SU-DHL-6 (cell line): Measurements from ENCODE around the gene ZNF74.

Source experiments
- H2AFZ ChIP-seq: fragments of 200-600 bp; sonication (generic); 2 replicates; pipeline ENCODE4 v1.6.1; 2014; ENCODE audit warnings: low read depth, mild to moderate bottlenecking, moderate library complexity, mixed read lengths, antibody characterized with exemption, low read length; ENCODE audit not compliant: severe bottlenecking
- H3F3A ChIP-seq: fragments of 200-600 bp; shearing (Covaris generic); 2 replicates; pipeline ENCODE4 v1.6.0; 2016; ENCODE audit warnings: antibody characterized with exemption, mild to moderate bottlenecking; ENCODE audit not compliant: insufficient read depth
- H3K27ac ChIP-seq: fragments of 200-600 bp; sonication (generic); 2 replicates; pipeline ENCODE4 v1.5.1; 2016; ENCODE audit warnings: low read depth, mild to moderate bottlenecking, low read length, moderate library complexity, mixed read lengths
- H3K27me3 ChIP-seq: fragments of 200-600 bp; sonication (generic), shearing (Covaris generic); 2 replicates; pipeline ENCODE4 v1.6.0; 2014; ENCODE audit warnings: mild to moderate bottlenecking, low read length
- H3K36me3 ChIP-seq: fragments of 200-600 bp; sonication (generic); 2 replicates; pipeline ENCODE4 v1.6.1; 2014; ENCODE audit warnings: mild to moderate bottlenecking, low read length, mixed read lengths
- H3K4me2 ChIP-seq: fragments of 300-600, 200-600 bp; shearing (Covaris generic), sonication (generic); 2 replicates; pipeline ENCODE4 v1.6.0; 2014; ENCODE audit warnings: low read length, low read depth, mild to moderate bottlenecking; ENCODE audit not compliant: poor library complexity, severe bottlenecking
- H3K4me3 ChIP-seq: fragments of 200-600 bp; sonication (generic); 2 replicates; pipeline ENCODE4 v1.5.1; 2014; ENCODE audit warnings: antibody characterized with exemption, low read length, mild to moderate bottlenecking, mixed read lengths; ENCODE audit not compliant: insufficient read depth, poor library complexity, severe bottlenecking
- H3K79me2 ChIP-seq: fragments of 200-600 bp; sonication (generic); 2 replicates; pipeline ENCODE4 v1.6.1; 2014; ENCODE audit warnings: mild to moderate bottlenecking, low read length, moderate library complexity; ENCODE audit not compliant: insufficient read depth
- H3K9ac ChIP-seq: fragments of 200-600 bp; sonication (generic); 2 replicates; pipeline ENCODE4 v1.7.0; 2014; ENCODE audit warnings: mild to moderate bottlenecking, low read length
- H3K9me2 ChIP-seq: fragments of 200-600 bp; sonication (generic); replicated peaks from 2 replicates; pipeline ENCODE4 v1.6.1; 2014; ENCODE audit warnings: low read length; ENCODE audit not compliant: insufficient read depth
- H3K9me3 ChIP-seq: fragments of 200-600 bp; sonication (generic); 2 replicates; pipeline ENCODE4 v1.6.1; 2014; ENCODE audit warnings: low read length, mixed read lengths; ENCODE audit not compliant: insufficient read depth
- H4K20me1 ChIP-seq: fragments of 200-600 bp; sonication (generic); 2 replicates; pipeline ENCODE4 v1.6.1; 2014; ENCODE audit warnings: low read depth, mild to moderate bottlenecking, antibody characterized with exemption, low read length, moderate library complexity, mixed read lengths
- EZH2phosphoT487 ChIP-seq: fragments of 200-600 bp; sonication (generic), shearing (Covaris generic); conservative IDR thresholded peaks from 2 replicates; pipeline ENCODE4 v1.6.1; 2018; ENCODE audit warnings: mild to moderate bottlenecking, antibody characterized with exemption, low read length, moderate library complexity, mixed read lengths
- TF ChIP-seq, protein P1 (sequence below): fragments of 200-600 bp; sonication (generic); IDR thresholded peaks from one replicate; pipeline ENCODE4 v1.5.1; 2017; ENCODE audit warnings: antibody characterized with exemption, mild to moderate bottlenecking, low read length, moderate library complexity; ENCODE audit not compliant: insufficient read depth, poor library complexity, severe bottlenecking

Gene ZNF74

DNA sequence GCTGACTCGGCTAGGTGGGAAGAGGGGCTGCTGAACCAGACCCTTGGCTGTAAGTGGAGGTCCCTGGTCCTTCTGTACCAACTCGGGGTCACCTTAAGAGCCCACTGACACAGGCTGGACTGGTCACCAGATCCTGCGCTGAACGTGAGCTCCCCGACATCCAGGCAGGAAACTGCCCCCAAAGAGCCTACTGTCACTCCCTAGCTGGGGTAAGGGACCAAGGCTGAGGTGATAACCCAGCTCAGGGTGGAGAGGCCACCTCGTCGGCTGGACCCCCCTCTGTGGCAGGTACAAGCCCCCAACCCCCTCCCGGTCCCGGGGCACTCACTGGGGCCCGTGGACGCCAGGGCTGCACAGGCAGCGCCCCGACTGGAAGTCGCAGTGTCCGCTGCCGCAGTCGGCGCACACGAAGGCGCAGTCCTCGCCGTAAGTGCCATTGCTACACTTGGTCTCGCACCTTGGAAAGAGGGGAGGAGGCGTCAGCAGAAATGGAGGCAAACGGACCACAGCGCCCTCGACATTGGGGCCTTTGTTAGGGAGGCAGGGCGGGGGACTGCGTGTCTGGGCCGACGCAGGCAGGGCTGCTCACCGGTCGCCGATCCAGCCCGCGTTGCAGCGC lies 36.3 kb downstream of the ZNF74 start:
- no peak overlapping the region for H3K4me3 ChIP-seq
- no peaks in the 10 kb centered on the region for H3K79me2 ChIP-seq
- no peak overlapping the region for H3K4me2 ChIP-seq
- H3K27me3 ChIP-seq: no peaks in the 10 kb centered on the region
- H3K9ac ChIP-seq: no peak overlapping the region
- no peak for TF ChIP-seq EZH2phosphoT487
- TF ChIP-seq, protein P1, sequence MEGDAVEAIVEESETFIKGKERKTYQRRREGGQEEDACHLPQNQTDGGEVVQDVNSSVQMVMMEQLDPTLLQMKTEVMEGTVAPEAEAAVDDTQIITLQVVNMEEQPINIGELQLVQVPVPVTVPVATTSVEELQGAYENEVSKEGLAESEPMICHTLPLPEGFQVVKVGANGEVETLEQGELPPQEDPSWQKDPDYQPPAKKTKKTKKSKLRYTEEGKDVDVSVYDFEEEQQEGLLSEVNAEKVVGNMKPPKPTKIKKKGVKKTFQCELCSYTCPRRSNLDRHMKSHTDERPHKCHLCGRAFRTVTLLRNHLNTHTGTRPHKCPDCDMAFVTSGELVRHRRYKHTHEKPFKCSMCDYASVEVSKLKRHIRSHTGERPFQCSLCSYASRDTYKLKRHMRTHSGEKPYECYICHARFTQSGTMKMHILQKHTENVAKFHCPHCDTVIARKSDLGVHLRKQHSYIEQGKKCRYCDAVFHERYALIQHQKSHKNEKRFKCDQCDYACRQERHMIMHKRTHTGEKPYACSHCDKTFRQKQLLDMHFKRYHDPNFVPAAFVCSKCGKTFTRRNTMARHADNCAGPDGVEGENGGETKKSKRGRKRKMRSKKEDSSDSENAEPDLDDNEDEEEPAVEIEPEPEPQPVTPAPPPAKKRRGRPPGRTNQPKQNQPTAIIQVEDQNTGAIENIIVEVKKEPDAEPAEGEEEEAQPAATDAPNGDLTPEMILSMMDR: no peak
- H3K27ac ChIP-seq: no peak overlapping the region
- H3K36me3 ChIP-seq: no peaks in the 10 kb centered on the region
- H2AFZ ChIP-seq: no peak overlapping the region
- H3K9me2 ChIP-seq: no peaks in the 10 kb centered on the region
- no peaks in the 10 kb centered on the region for H3K9me3 ChIP-seq
- H3F3A ChIP-seq: no peaks in the 10 kb centered on the region
- H4K20me1 ChIP-seq: no peaks in the 10 kb centered on the region

DNA sequence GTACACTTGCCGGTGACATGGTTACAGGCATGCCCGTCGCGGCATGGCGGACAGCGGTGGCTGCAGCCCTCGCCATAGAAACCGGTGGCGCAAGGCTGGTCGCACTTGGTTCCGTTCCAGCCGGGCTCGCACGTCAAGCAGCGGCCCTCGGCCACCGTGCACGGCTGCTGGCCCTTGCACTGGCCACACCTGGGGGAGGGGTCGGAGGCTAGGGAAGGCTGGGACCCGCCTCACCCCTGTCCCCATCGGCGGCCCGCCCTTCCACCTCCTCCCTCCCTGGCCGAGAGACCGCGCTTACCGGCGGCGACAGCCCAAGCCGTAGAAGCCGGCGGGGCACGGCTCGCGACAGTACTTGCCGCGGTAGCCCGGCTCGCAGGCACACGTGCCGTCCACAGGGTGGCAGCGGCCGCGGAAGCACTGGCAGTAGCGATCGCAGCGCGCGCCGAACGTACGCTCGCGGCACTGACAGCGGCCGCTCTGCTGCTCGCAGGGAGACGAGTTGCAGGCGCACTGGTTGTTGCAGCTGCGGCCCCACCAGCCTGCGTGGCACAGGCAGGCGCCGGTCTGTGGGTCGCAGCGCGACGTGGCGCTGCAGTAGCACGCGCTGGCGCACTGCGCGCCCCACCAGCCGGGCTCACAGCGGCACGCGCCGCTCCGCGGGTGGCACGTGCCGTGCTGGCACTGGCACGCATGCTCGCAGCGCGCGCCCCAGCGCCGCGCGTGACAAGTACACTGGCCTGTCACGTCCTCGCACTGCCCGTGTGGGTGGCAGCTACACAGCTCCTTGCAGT lies 37.0 kb downstream of the ZNF74 start:
- Histone ChIP-seq H3K27ac (no peak overlapping the region), H3K9me3 (no peaks in the 10 kb centered on the region), H3K36me3 (no peaks in the 10 kb centered on the region), H3K79me2 (no peaks in the 10 kb centered on the region), H4K20me1 (no peaks in the 10 kb centered on the region), H3K9ac (no peak overlapping the region), H3K4me3 (no peak overlapping the region), H3K9me2 (no peaks in the 10 kb centered on the region), H3K4me2 (no peak overlapping the region), H2AFZ (no peak overlapping the region), H3K27me3 (no peaks in the 10 kb centered on the region), H3F3A (no peaks in the 10 kb centered on the region)
- TF ChIP-seq, protein P1: no peak
- TF ChIP-seq EZH2phosphoT487: no peak

DNA sequence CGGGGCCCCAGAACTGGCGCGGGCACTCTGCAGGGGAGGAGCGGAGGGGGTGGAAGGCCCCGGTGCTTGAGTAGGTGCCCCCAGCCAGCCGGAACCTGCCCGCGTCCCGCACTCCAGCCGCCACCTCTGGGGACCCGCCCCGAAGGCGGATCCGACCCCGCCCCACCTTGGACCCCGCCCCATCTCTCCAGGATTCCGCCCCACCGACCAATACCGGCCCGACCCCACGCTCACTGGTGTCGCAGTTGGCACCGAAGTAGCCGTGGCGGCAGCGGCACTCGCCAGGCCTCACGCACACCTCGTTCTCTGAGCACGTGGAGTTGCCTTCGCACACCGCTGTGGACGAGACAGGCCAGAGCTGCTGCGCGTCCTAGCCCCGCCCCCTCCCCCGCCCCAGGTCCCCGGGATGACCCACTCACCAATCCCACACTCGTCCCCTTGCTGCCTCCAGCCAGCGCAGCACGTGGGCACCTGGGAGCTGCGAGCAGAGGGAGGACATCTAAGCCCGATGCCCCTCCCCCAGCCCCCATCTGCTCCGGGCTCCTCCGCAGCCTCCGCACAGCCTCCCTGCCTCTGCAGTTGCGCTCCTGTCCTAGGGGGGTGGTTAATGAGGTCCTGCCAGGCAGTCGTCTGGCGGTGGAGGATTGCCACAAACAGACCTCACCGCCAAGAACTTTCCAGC lies 37.7 kb downstream of the ZNF74 start:
- Histone ChIP-seq H3K27ac (no peak overlapping the region), H3F3A (no peaks in the 10 kb centered on the region), H3K9ac (no peak overlapping the region), H3K79me2 (no peaks in the 10 kb centered on the region), H2AFZ (no peak overlapping the region), H3K4me2 (no peak overlapping the region), H3K27me3 (no peaks in the 10 kb centered on the region), H3K36me3 (no peaks in the 10 kb centered on the region), H3K4me3 (no peak overlapping the region), H3K9me3 (no peaks in the 10 kb centered on the region), H4K20me1 (no peaks in the 10 kb centered on the region), H3K9me2 (no peaks in the 10 kb centered on the region)
- TF ChIP-seq, protein P1: no peak
- TF ChIP-seq EZH2phosphoT487: no peak
